ENCODE measurements around the gene GALNT9. TPM values are rescaled to one million over a fixed set of nuclear protein-coding genes. Genes with fewer than 3 reads are reported as not detected.

GALNT9 gene
- total RNA-seq, 1 donor from 2014 or later: 2.1 TPM

- no peak overlapping the region for H2AFZ ChIP-seq (ENCODE audit: low read depth, low read length)
- H3K4me3 ChIP-seq (ENCODE audit: insufficient read depth, low read depth, low read length): no peak overlapping the region
- no peak for TF ChIP-seq EZH2 (IDR thresholded peaks at IDR 0.05; ENCODE audit: insufficient read depth, low read length)
- TF ChIP-seq CTCF (IDR thresholded peaks at IDR 0.05; ENCODE audit: insufficient read depth, low read depth, low read length): no peak
- H3K27ac ChIP-seq (ENCODE audit: low read depth, low read length): no peak overlapping the region
- Mint-ChIP-seq H3K36me3 (ENCODE audit: low read depth, unreplicated experiment) (no peaks in the 10 kb centered on the region), H3K27ac (ENCODE audit: unreplicated experiment) (no peak overlapping the region), H3K4me3 (ENCODE audit: unreplicated experiment) (no peak overlapping the region), H3K27me3 (ENCODE audit: low read depth, unreplicated experiment) (peaks cover 29% of the 10 kb centered on the region), H3K9me3 (ENCODE audit: unreplicated experiment) (peaks cover 2% of the 10 kb centered on the region), H3K4me1 (ENCODE audit: low read depth, unreplicated experiment) (no peaks in the 10 kb centered on the region)
- H3K36me3 ChIP-seq (ENCODE audit: insufficient read depth, low read length): no peaks in the 10 kb centered on the region
- peak; percentile 23 for FAIRE-seq
- H3K27me3 ChIP-seq (ENCODE audit: insufficient read depth, low read length): no peaks in the 10 kb centered on the region
- DNase-seq (ENCODE audit: low read depth): no peak
- peaks cover 7% of the 10 kb centered on the region for H3K9me3 ChIP-seq (ENCODE audit: insufficient read depth, low read depth, low read length)
- H3K9ac ChIP-seq (ENCODE audit: low read length): no peak overlapping the region
- no peaks in the 10 kb centered on the region for H3K79me2 ChIP-seq (ENCODE audit: insufficient read depth, low read length)
- H4K20me1 ChIP-seq (ENCODE audit: insufficient read depth, low read length): no peaks in the 10 kb centered on the region
- H3K4me2 ChIP-seq (ENCODE audit: low read length): no peak overlapping the region
- H3K4me1 ChIP-seq (ENCODE audit: insufficient read depth, low read length): no peaks in the 10 kb centered on the region
Observed at GRCh38 chr12:132349501-132350131, 20.2 kb upstream of the GALNT9 start.

- Histone ChIP-seq H3K27ac (ENCODE audit: low read depth, low read length) (no peak overlapping the region), H3K9ac (ENCODE audit: low read length) (no peak overlapping the region), H3K9me3 (ENCODE audit: insufficient read depth, low read depth, low read length) (peaks cover 8% of the 10 kb centered on the region), H4K20me1 (ENCODE audit: insufficient read depth, low read length) (no peaks in the 10 kb centered on the region), H3K79me2 (ENCODE audit: insufficient read depth, low read length) (no peaks in the 10 kb centered on the region), H2AFZ (ENCODE audit: low read depth, low read length) (no peak overlapping the region), H3K27me3 (ENCODE audit: insufficient read depth, low read length) (no peaks in the 10 kb centered on the region), H3K4me1 (ENCODE audit: insufficient read depth, low read length) (no peaks in the 10 kb centered on the region), H3K4me3 (ENCODE audit: insufficient read depth, low read depth, low read length) (no peak overlapping the region), H3K4me2 (ENCODE audit: low read length) (no peak overlapping the region), H3K36me3 (ENCODE audit: insufficient read depth, low read length) (no peaks in the 10 kb centered on the region)
- no peak for TF ChIP-seq EZH2 (IDR thresholded peaks at IDR 0.05; ENCODE audit: insufficient read depth, low read length)
- no peak for TF ChIP-seq CTCF (IDR thresholded peaks at IDR 0.05; ENCODE audit: insufficient read depth, low read depth, low read length)
- Mint-ChIP-seq H3K4me3 (ENCODE audit: unreplicated experiment) (no peak overlapping the region), H3K9me3 (ENCODE audit: unreplicated experiment) (peaks cover 2% of the 10 kb centered on the region), H3K27me3 (ENCODE audit: low read depth, unreplicated experiment) (peaks cover 40% of the 10 kb centered on the region), H3K36me3 (ENCODE audit: low read depth, unreplicated experiment) (no peaks in the 10 kb centered on the region), H3K4me1 (ENCODE audit: low read depth, unreplicated experiment) (no peaks in the 10 kb centered on the region), H3K27ac (ENCODE audit: unreplicated experiment) (no peak overlapping the region)
- DNase-seq (ENCODE audit: low read depth) (no peak), FAIRE-seq (no peak)
Observed at GRCh38 chr12:132348176-132348575, 18.8 kb upstream of the GALNT9 start.

- FAIRE-seq (no peak), DNase-seq (ENCODE audit: low read depth) (no peak)
- TF ChIP-seq EZH2 (IDR thresholded peaks at IDR 0.05; ENCODE audit: insufficient read depth, low read length): no peak
- TF ChIP-seq CTCF (IDR thresholded peaks at IDR 0.05; ENCODE audit: insufficient read depth, low read depth, low read length): no peak
- no peak overlapping the region for H3K4me2 ChIP-seq (ENCODE audit: low read length)
- no peaks in the 10 kb centered on the region for H3K36me3 ChIP-seq (ENCODE audit: insufficient read depth, low read length)
- no peak overlapping the region for H3K27ac ChIP-seq (ENCODE audit: low read depth, low read length)
- H3K4me3 ChIP-seq (ENCODE audit: insufficient read depth, low read depth, low read length): no peak overlapping the region
- H3K36me3 Mint-ChIP-seq (ENCODE audit: low read depth, unreplicated experiment): no peaks in the 10 kb centered on the region
- H3K27me3 Mint-ChIP-seq (ENCODE audit: low read depth, unreplicated experiment): peaks cover 40% of the 10 kb centered on the region
- H3K27me3 ChIP-seq (ENCODE audit: insufficient read depth, low read length): no peaks in the 10 kb centered on the region
- H2AFZ ChIP-seq (ENCODE audit: low read depth, low read length): no peak overlapping the region
- no peaks in the 10 kb centered on the region for H3K4me1 Mint-ChIP-seq (ENCODE audit: low read depth, unreplicated experiment)
- H3K27ac Mint-ChIP-seq (ENCODE audit: unreplicated experiment): no peak overlapping the region
- H3K4me1 ChIP-seq (ENCODE audit: insufficient read depth, low read length): no peaks in the 10 kb centered on the region
- H3K9me3 ChIP-seq (ENCODE audit: insufficient read depth, low read depth, low read length): peaks cover 13% of the 10 kb centered on the region
- H3K4me3 Mint-ChIP-seq (ENCODE audit: unreplicated experiment): no peak overlapping the region
- H4K20me1 ChIP-seq (ENCODE audit: insufficient read depth, low read length): no peaks in the 10 kb centered on the region
- H3K9ac ChIP-seq (ENCODE audit: low read length): no peak overlapping the region
- no peaks in the 10 kb centered on the region for H3K79me2 ChIP-seq (ENCODE audit: insufficient read depth, low read length)
- H3K9me3 Mint-ChIP-seq (ENCODE audit: unreplicated experiment): peaks cover 2% of the 10 kb centered on the region
Observed at GRCh38 chr12:132347176-132347855, 17.9 kb upstream of the GALNT9 start.

All from astrocyte (in vitro differentiated cells and primary cell).